Hematopoietic multipotent progenitor cell treated with erythropoietin and hydrocortisone succinate and interleukin-3 and kit ligand, for 6 days (in vitro differentiated cells): Measurements from ENCODE around the gene ZNF407.

Source experiments
- DNase-seq: peaks from one replicate; pipeline ENCODE4 v3.0.0-alpha.2; 2015

Gene ZNF407

GRCh38 chr18:75029481-75029880 lies 431.8 kb downstream of the ZNF407 start:
- DNase-seq: no peak

- no peak for DNase-seq
These were observed 434.1 kb downstream of the ZNF407 start for GRCh38 chr18:75031717-75032317.

- DNase-seq: no peak
These were observed 435.8 kb downstream of the ZNF407 start for GRCh38 chr18:75033516-75033915.

GRCh38 chr18:75034937-75035336 lies 437.3 kb downstream of the ZNF407 start:
- no peak for DNase-seq

DNA sequence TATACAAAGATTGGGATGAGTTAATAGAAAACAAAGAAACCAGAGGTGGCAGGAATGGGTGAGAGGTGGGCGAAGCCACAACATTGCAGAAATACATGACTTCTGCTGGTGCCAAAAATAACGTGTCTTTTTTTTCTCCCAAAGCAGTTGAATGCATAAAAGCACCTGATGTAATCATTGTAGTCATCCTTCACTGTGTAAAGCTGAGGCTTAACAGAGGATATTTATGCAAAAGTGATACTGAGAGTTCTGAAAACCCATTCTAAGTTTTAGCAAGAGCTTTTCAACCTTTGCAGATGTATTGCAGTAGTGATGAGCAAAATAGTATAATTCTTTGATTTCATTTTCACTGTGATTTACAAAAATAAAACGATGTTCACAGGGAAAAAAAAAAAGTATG lies 438.3 kb downstream of the ZNF407 start:
- no peak for DNase-seq

- no peak for DNase-seq
These were observed 439.4 kb downstream of the ZNF407 start for GRCh38 chr18:75036917-75037688.

DNA sequence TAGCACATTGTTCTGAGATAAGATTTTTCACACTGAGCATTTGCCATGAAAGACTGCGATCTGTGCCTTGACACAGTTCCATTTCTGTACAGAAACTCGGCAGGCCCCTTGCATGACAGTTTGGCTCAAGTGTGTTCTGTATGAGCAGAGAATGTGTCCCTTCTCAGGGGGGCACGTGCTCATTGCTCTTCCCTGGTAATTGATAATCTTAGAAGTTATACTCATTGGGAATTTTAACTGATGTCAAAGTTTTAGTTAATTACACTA lies 440.0 kb downstream of the ZNF407 start:
- no peak for DNase-seq

DNA sequence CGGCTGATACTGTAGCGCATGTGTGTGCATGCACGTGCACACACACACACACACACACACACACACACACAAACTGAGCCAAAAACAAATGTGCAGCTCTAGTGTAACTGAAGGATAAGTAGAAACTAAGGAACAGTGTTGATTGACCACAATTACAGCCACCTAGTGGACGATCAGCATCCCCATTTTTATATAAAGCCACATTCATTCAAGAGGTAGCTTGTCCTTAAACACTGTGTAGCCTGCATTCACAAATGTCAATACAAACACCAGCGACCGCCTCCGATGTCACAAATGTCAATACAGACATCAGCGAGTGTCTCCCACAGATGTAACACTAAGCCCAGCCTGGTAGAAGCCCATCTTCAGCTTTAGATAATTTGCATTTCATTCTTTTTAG lies 443.9 kb downstream of the ZNF407 start:
- DNase-seq: peak; percentile 37

DNA sequence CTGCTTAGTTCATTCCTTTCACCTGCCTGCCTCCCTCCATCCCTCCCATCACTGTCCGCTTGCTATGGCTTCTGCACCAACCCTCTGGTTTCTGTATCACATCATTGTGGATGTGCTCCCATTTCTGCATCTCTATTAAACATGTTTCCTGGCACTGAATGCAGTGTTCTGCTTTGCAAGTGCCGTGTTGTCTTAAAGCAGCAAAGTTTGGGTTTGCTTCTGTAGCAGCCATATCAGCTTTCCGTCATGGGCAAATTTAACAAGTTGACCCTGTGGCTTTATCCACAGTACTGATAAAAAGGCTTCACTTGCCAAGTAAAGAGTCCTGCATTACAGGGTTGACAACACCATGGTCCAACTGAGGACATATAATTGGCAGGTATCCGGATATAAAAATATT lies 445.8 kb downstream of the ZNF407 start:
- DNase-seq: no peak

- no peak for DNase-seq
These were observed 446.6 kb downstream of the ZNF407 start for GRCh38 chr18:75044296-75044695.

DNA sequence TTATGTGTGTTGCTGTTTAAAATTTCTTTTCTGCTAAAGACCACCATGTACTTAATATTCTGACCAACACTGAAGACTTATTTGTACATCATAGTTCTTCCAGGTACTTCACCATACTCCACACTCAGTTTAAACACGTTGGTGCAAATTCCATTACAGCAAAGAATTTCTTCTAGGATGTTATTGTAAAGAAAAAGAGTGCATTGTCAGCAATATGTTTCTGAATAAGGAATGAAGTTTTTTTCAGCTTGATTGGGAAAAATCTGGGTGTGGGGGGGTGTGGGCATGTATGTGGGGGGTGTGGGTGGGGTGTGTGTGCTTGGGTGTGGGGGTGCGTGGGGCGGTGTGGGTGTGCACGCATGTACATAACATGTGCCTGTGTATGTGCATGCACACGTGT lies 447.1 kb downstream of the ZNF407 start:
- DNase-seq: no peak

DNA sequence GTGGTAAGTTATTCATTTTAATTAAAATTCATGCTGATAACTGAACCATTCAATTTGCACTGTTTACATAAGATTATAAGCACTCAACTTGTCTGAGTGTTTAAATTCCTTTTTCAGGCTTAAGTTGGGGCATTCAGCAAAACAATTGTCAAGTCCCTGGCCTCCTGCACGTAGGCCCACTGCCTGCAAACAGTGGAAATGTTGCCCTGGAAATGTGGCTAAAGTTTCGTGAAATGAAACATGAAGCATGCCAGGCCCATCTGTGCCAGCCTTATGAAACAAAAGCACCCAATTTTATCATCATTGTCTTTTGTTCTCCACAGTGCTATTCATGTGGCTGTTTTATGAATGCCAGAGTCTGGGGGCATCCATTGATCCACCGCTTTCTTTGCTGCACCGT lies 447.6 kb downstream of the ZNF407 start:
- DNase-seq: no peak

DNA sequence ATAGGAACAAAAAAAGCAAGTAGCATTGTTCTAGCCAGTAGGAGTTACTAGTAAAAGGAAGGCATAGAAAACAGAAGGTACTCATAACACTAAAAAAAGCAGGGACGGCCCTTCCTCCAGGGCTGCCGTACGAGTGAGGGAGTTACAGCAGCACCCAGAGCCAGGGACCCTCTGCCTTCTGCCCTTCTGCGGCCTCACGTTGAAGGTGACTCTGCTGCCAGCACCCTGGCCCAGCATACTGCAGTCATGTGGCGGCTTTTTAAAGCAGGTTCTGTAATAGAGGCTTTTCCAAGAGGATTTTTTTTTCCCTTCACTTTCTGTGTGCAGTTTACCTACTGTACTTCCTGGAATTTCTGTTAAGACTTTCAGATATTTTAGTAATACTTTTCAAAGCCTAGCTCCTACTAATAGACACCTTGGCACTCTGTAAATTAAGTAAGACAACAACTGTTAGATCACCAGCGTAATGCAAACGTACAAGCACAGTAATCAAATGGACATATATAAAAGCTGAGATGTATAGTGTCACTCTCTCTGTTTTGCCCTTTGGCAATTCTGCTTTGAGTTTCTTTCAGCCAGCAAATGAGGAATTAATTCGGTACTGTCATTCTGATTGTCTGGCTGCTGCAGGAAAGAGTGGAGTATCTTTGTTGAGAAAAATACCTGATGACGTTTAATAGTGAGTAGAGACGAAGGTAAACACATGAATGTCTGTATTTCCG lies 449.7 kb downstream of the ZNF407 start:
- DNase-seq: no peak

GRCh38 chr18:75048776-75049454 lies 451.2 kb downstream of the ZNF407 start:
- DNase-seq: no peak

- DNase-seq: no peak
These were observed 451.8 kb downstream of the ZNF407 start for GRCh38 chr18:75049455-75049789.

DNA sequence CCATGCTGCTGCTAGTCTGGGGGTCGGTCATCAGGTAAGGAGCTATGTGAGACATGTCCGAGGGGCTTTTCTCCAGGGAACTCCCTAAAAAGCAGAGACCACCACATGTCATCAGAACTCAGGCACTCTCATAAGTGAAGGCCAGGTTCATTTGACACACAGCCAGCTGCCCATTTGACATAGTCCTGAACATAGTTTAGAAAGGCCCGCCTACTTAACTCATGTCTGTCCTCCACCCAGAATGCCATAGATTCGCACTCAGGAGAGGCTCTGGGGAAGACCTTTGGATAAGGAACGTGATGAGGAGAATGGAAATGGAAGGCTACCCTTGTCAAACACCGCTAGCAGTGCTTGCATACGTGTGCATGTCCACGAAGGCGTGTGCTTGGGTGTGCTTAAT lies 454.1 kb downstream of the ZNF407 start:
- no peak for DNase-seq

DNA sequence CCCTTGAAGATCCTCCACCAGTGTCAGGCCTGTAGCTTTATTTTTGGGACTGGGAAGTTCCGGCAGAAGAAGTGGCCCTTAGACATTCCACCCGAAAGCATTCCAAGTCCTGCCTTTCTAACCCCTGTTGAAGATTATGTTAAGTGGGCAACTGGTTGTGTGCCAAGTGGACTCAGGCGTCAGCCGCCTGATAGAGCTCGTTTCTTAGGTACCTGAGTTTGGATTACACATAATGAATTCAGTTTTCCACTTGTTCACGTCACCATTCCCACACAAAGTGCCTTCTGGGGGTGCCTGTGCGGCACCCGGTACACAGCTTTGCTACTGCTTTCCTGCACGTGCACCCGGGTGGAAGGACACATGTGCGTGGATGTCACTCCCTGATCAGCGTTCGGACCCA lies 454.8 kb downstream of the ZNF407 start:
- no peak for DNase-seq

- DNase-seq: no peak
These were observed 455.5 kb downstream of the ZNF407 start for GRCh38 chr18:75053028-75053629.

DNA sequence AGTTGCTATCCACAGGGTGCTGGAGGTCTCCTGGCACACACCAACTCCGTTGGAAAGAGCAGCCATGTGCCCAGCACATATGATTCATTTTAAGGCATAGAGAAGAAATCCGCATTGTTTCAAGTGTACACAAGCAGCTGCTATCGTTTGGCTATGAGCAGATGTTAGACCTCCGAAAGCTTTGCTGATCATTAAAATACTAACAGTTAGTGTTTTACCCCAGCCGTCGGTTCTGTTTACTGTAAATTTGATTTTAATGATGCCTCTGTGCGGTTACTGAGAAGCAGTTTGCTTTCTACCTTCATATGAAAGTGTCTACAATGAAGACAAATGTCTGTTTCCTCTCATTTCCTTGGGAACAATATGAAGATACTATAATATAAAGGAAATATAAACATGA lies 456.4 kb downstream of the ZNF407 start:
- DNase-seq: no peak

GRCh38 chr18:75054611-75055010 lies 456.9 kb downstream of the ZNF407 start:
- no peak for DNase-seq

- DNase-seq: no peak
These were observed 459.7 kb downstream of the ZNF407 start for GRCh38 chr18:75057169-75057960.

- no peak for DNase-seq
These were observed 462.5 kb downstream of the ZNF407 start for GRCh38 chr18:75060185-75060584.
